B cell (primary cell): ENCODE measurements around the gene SNX24. TPM values are rescaled to one million over a fixed set of nuclear protein-coding genes. Genes with fewer than 3 reads are reported as not detected.

ENCODE experiments used
- ATAC-seq: fragments of 200-7000 bp; cut with Tn5 transposase; one replicate; pipeline ENCODE4 v1.10.0; 2021; ENCODE audit warnings: low read depth, mild to moderate bottlenecking, moderate number of reproducible peaks, moderate library complexity
- CTCF ChIA-PET: fragments of 350-600 bp; sonication (Branson Sonifier 250); formaldehyde crosslinking; loops from one replicate; lab custom pipeline; 2021; ENCODE audit warnings: antibody characterized with exemption, inconsistent platforms; lab: Charles Lee
- POLR2A ChIA-PET: fragments of 350-600 bp; sonication (Branson Sonifier 250); formaldehyde crosslinking; loops from one replicate; lab custom pipeline; 2021; ENCODE audit warnings: antibody characterized with exemption; lab: Charles Lee
- DNase-seq: peaks from one replicate; pipeline ENCODE4 v3.0.0; 2013
- H2AFZ ChIP-seq: 2 replicates; pipeline ENCODE4 v1.6.1; 2012; ENCODE audit warnings: mild to moderate bottlenecking, low read depth, low read length; ENCODE audit not compliant: insufficient read depth, poor library complexity, severe bottlenecking
- H3K27ac ChIP-seq, 2 donors: 1 replicate in 1 of 2; 2 replicates in 1 of 2; pipeline ENCODE4 v1.5.1; 2012 to 2013; ENCODE audit warnings: low read length in 2 of 2, mild to moderate bottlenecking in 2 of 2, moderate library complexity in 1 of 2
- H3K27me3 ChIP-seq, 4 experiments: fragments of 200-600 bp in 1 of 4; sonication (generic) in 1 of 4; replicated peaks in 1 of 4; 1 replicate in 2 of 4; 2 replicates in 2 of 4; pipeline versions ENCODE4 v1.6.1 to v1.7.0; 2013 to 2016; ENCODE audit warnings: low read length in 3 of 4, mild to moderate bottlenecking in 2 of 4, mixed read lengths in 1 of 4, moderate library complexity in 1 of 4; ENCODE audit not compliant: insufficient read depth in 4 of 4, control insufficient read depth in 3 of 4; ENCODE audit errors: control extremely low read depth in 1 of 4
- H3K36me3 ChIP-seq, 2 experiments: replicated peaks in 1 of 2; 1 replicate in 1 of 2; 2 replicates in 1 of 2; pipeline versions ENCODE4 v1.6.1 to v1.7.1; 2013; ENCODE audit warnings: low read length in 1 of 2; ENCODE audit not compliant: insufficient read depth in 2 of 2, control insufficient read depth in 1 of 2; ENCODE audit errors: control extremely low read depth in 1 of 2, extremely low read depth in 1 of 2
- H3K4me1 ChIP-seq, 2 donors: fragments of 200-600 bp in 1 of 2; sonication (generic) in 1 of 2; 1 replicate in 1 of 2; 2 replicates in 1 of 2; pipeline versions ENCODE4 v1.5.1 to v1.6.1; 2013 to 2017; ENCODE audit warnings: low read length in 2 of 2; ENCODE audit not compliant: control insufficient read depth in 2 of 2, insufficient read depth in 2 of 2
- H3K4me2 ChIP-seq: replicated peaks from 2 replicates; pipeline ENCODE3; 2012; ENCODE audit warnings: mild to moderate bottlenecking, low read depth, low read length; ENCODE audit not compliant: poor library complexity, severe bottlenecking
- H3K4me3 ChIP-seq, 5 experiments: fragments of 200-600 bp in 1 of 5; sonication (generic) in 1 of 5; 1 replicate in 3 of 5; 2 replicates in 2 of 5; pipeline versions ENCODE4 v1.5.1 to v1.7.0; 2011 to 2016; ENCODE audit warnings: low read length in 4 of 5, mild to moderate bottlenecking in 4 of 5, low read depth in 2 of 5, control low read depth in 1 of 5, moderate library complexity in 1 of 5; ENCODE audit not compliant: insufficient read depth in 1 of 5; ENCODE audit errors: control extremely low read depth in 1 of 5, extremely low read depth in 1 of 5
- H3K79me2 ChIP-seq: fragments of 200-600 bp; sonication (generic); one replicate; pipeline ENCODE4 v1.6.0; 2016; ENCODE audit warnings: low read length; ENCODE audit not compliant: control insufficient read depth, insufficient read depth
- H3K9ac ChIP-seq: fragments of 200-600 bp; sonication (generic); 2 replicates; pipeline ENCODE4 v1.6.1; 2017; ENCODE audit warnings: mild to moderate bottlenecking, low read length, moderate library complexity
- H3K9me3 ChIP-seq, 3 donors: one replicate each; pipeline versions ENCODE4 v1.6.1 to v1.7.1; 2013; ENCODE audit warnings: low read length in 2 of 3; ENCODE audit not compliant: control insufficient read depth in 2 of 3, insufficient read depth in 1 of 3; ENCODE audit errors: control extremely low read depth in 1 of 3
- H4K20me1 ChIP-seq: 2 replicates; pipeline ENCODE4 v1.6.0; 2012; ENCODE audit warnings: mild to moderate bottlenecking, low read length; ENCODE audit not compliant: insufficient read depth, control insufficient read depth, poor library complexity, severe bottlenecking
- H3K27ac Mint-ChIP-seq: one replicate; pipeline ENCODE4 v1.8.0; 2021; ENCODE audit warnings: mixed read lengths
- H3K27me3 Mint-ChIP-seq: one replicate; pipeline ENCODE4 v1.8.0; 2021; ENCODE audit warnings: mixed read lengths
- H3K4me1 Mint-ChIP-seq: one replicate; pipeline ENCODE4 v1.8.0; 2021; ENCODE audit warnings: mixed read lengths
- H3K4me3 Mint-ChIP-seq: one replicate; pipeline ENCODE4 v1.8.0; 2021; ENCODE audit warnings: mixed read lengths
- H3K9me3 Mint-ChIP-seq: one replicate; pipeline ENCODE4 v1.8.0; 2022; ENCODE audit warnings: mixed read lengths; ENCODE audit not compliant: insufficient read depth
- EZH2 ChIP-seq: IDR thresholded peaks from 2 replicates; pipeline ENCODE4 v1.6.1; 2012; ENCODE audit warnings: borderline replicate concordance, low read depth, mild to moderate bottlenecking, moderate library complexity, low read length; ENCODE audit not compliant: insufficient read depth, poor library complexity, severe bottlenecking
- WGBS: methylation state at CpG from one replicate; pipeline ENCODE4 v1.1.5; 2013; ENCODE audit warnings: missing lambda C conversion rate; ENCODE audit not compliant: insufficient coverage; 5-methylcytosine and 5-hydroxymethylcytosine counted together
- intact Hi-C: fragments of 100-400 bp; cut with micrococcal nuclease; formaldehyde crosslinking; loops from one replicate; pipeline ENCODE4 v1.10.0; 2022
- polyA plus RNA-seq: library from polyadenylated mRNA; depleted of rRNA; stranded (reverse); fragments of >200 nt; gene quantifications from 2 replicates; pipeline ENCODE4 v1.2.3, GENCODE V29; 2012
- total RNA-seq, 2 donors: library from RNA; stranded (reverse); fragments of 120-200 nt in 1 of 2; gene quantifications; 1 replicate in 1 of 2; 2 replicates in 1 of 2; pipeline versions ENCODE4 v1.2.3 to v1.2.4, GENCODE V29; 2013 to 2022
- TF ChIP-seq, protein P1 (sequence below): fragments of 200-600 bp; IDR thresholded peaks from one replicate; pipeline ENCODE4 v1.8.0; 2022; ENCODE audit warnings: antibody characterized with exemption, mild to moderate bottlenecking

SNX24 gene
- total and polyA plus RNA-seq, 2 donors (not counting 1 experiment from before 2014, with no cell fraction given), result 1.1 to 9.3 TPM

DNA sequence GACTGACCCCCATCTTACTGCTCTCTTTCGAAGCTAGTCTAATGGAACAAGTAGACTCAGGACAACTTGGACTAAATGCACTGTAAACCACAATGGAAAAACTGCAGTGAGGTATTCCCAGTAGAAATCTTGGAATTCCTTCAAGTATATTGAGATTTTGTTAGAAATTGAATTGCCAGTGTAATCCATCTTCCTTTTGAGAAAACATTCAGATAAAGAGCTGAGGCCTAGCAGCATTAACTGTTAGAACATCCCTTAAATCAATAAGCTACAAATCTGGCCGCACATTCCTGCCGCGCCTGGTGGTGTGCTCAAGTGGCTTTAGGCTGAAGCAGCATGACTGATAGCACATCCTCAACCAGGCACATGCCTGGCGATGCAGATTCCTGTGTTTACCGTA is 161.8 kb downstream of the SNX24 start:
- no peak overlapping the region for H3K4me2 ChIP-seq
- Mint-ChIP-seq H3K4me1 (peaks cover 4% of the 10 kb centered on the region), H3K27ac (no peak overlapping the region), H3K27me3 (no peaks in the 10 kb centered on the region), H3K9me3 (no peaks in the 10 kb centered on the region), H3K4me3 (no peak overlapping the region)
- no peaks in the 10 kb centered on the region for H3K9me3 ChIP-seq
- H3K36me3 ChIP-seq, result no peaks in the 10 kb centered on the region
- no peak for TF ChIP-seq EZH2
- TF ChIP-seq, protein P1, sequence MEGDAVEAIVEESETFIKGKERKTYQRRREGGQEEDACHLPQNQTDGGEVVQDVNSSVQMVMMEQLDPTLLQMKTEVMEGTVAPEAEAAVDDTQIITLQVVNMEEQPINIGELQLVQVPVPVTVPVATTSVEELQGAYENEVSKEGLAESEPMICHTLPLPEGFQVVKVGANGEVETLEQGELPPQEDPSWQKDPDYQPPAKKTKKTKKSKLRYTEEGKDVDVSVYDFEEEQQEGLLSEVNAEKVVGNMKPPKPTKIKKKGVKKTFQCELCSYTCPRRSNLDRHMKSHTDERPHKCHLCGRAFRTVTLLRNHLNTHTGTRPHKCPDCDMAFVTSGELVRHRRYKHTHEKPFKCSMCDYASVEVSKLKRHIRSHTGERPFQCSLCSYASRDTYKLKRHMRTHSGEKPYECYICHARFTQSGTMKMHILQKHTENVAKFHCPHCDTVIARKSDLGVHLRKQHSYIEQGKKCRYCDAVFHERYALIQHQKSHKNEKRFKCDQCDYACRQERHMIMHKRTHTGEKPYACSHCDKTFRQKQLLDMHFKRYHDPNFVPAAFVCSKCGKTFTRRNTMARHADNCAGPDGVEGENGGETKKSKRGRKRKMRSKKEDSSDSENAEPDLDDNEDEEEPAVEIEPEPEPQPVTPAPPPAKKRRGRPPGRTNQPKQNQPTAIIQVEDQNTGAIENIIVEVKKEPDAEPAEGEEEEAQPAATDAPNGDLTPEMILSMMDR, result no peak
- CTCF ChIA-PET, result no interaction called here
- no peaks in the 10 kb centered on the region for H4K20me1 ChIP-seq
- ATAC-seq, result no peak
- 100% methylated on average over 3 of the region's 6 CpGs for WGBS
- H3K79me2 ChIP-seq, result no peaks in the 10 kb centered on the region
- no peak overlapping the region for H2AFZ ChIP-seq
- no peaks in the 10 kb centered on the region for H3K27me3 ChIP-seq
- H3K4me1 ChIP-seq, result no peaks in the 10 kb centered on the region
- intact Hi-C loops, result no loop called here
- H3K9ac ChIP-seq, result no peak overlapping the region
- no peak for DNase-seq
- H3K27ac ChIP-seq, result no peak overlapping the region
- POLR2A ChIA-PET, result no interaction called here
- H3K4me3 ChIP-seq, result no peak overlapping the region

DNA sequence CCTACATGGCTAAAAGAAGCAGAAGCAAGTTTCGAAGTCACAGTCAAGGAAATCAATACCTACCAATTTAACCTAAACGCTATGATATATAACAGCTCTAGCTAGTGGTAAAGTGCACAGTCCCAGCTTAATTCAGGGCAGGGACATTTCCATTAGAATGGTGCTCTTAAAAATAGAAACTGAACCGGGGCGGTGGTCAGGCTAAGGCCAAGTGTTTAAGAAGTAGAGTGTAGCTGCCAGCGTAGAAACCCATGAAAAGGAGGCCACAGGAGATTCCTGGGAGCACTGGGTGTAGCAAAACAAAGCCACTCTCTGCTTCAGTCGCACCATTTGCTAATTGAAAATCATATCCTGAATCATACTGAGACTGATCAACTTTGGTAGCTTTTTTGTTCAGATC is 162.3 kb downstream of the SNX24 start:
- H3K36me3 ChIP-seq, result no peaks in the 10 kb centered on the region
- ChIA-PET CTCF (interaction anchor here (0.7 kb wide), 1 partner anchor 583 kb away, joined by 4 read pairs; no protein-coding TSS in a partner anchor), POLR2A (no interaction called here)
- DNase-seq (no peak), ATAC-seq (no peak)
- H3K4me2 ChIP-seq, result no peak overlapping the region
- no peak for TF ChIP-seq EZH2
- TF ChIP-seq, protein P1, result no peak
- H3K4me3 ChIP-seq, result no peak overlapping the region
- H3K9me3 Mint-ChIP-seq, result no peaks in the 10 kb centered on the region
- H3K27ac ChIP-seq, result no peak overlapping the region
- H3K27me3 ChIP-seq, result no peaks in the 10 kb centered on the region
- H2AFZ ChIP-seq, result no peak overlapping the region
- H3K27me3 Mint-ChIP-seq, result no peaks in the 10 kb centered on the region
- no peaks in the 10 kb centered on the region for H3K79me2 ChIP-seq
- H4K20me1 ChIP-seq, result no peaks in the 10 kb centered on the region
- H3K4me1 Mint-ChIP-seq, result peaks cover 6% of the 10 kb centered on the region
- H3K4me3 Mint-ChIP-seq, result no peak overlapping the region
- 89% methylated on average over 4 of the region's 6 CpGs for whole genome bisulfite sequencing
- intact Hi-C loops, result no loop called here
- no peaks in the 10 kb centered on the region for H3K4me1 ChIP-seq
- no peak overlapping the region for H3K27ac Mint-ChIP-seq
- no peak overlapping the region for H3K9ac ChIP-seq
- no peaks in the 10 kb centered on the region for H3K9me3 ChIP-seq
